Adrenal gland (tissue), 12 donors: ENCODE measurements around the gene MYO1B. TPM values are rescaled to one million over a fixed set of nuclear protein-coding genes. Genes with fewer than 3 reads are reported as not detected.

Source experiments
- DNase-seq, 7 donors: peaks; one replicate each; pipeline ENCODE4 v3.0.0-alpha.2; 2019 to 2020
- H3K27ac ChIP-seq, 5 donors: fragments of 200-600 bp; sonication (generic) in 4 of 5; 1 replicate in 3 of 5; 2 replicates in 2 of 5; pipeline versions ENCODE4 v1.5.1 to v1.8.0; 2016 to 2020; ENCODE audit warnings: mild to moderate bottlenecking in 1 of 5
- H3K27me3 ChIP-seq: fragments of 200-600 bp; 2 replicates; pipeline ENCODE4 v1.8.0; 2021
- H3K36me3 ChIP-seq, 2 donors: fragments of 200-600 bp; replicated peaks in 1 of 2; 1 replicate in 1 of 2; 2 replicates in 1 of 2; pipeline versions ENCODE4 v1.5.1 to v1.8.0; 2018 to 2022
- H3K4me1 ChIP-seq, 2 donors: fragments of 200-600 bp; replicated peaks in 1 of 2; 1 replicate in 1 of 2; 2 replicates in 1 of 2; pipeline versions ENCODE4 v1.5.1 to v1.8.0; 2018 to 2021
- H3K4me3 ChIP-seq, 4 donors: fragments of 200-600 bp; sonication (generic) in 3 of 4; one replicate each; pipeline ENCODE4 v1.5.1; 2016 to 2018
- H3K9me3 ChIP-seq, 3 donors: fragments of 200-600 bp; sonication (generic) in 1 of 3; replicated peaks in 1 of 3; 1 replicate in 2 of 3; 2 replicates in 1 of 3; pipeline versions ENCODE4 v1.5.1 to v1.8.0; 2016 to 2021
- CTCF ChIP-seq, 6 experiments: fragments of 450-650 bp in 4 of 6; fragments of 200-600 bp in 2 of 6; sonication (generic) in 1 of 6; IDR thresholded peaks; 1 replicate in 5 of 6; 2 replicates in 1 of 6; pipeline versions ENCODE4 v1.5.1 to v1.8.0; 2016 to 2021; ENCODE audit warnings: antibody characterized with exemption in 6 of 6, mild to moderate bottlenecking in 2 of 6, moderate library complexity in 1 of 6
- POLR2A ChIP-seq, 2 donors: fragments of 450-650 bp; IDR thresholded peaks; one replicate each; pipeline ENCODE4 v1.6.1; 2017; ENCODE audit warnings: antibody characterized with exemption in 2 of 2, mild to moderate bottlenecking in 2 of 2, moderate library complexity in 1 of 2
- WGBS, 4 donors: extraction: QIAGEN DNeasy Blood & Tissue Kit in 2 of 4; methylation state at CpG; one replicate each; pipeline versions ENCODE4 v1.1.5 to v1.1.7; 2013 to 2017; 5-methylcytosine and 5-hydroxymethylcytosine counted together
- intact Hi-C, 2 donors: fragments of 100-400 bp; cut with DNase I; formaldehyde crosslinking; loops; one replicate each; pipeline versions ENCODE4 v1.14.1 to v1.15.0; 2022 to 2023
- polyA plus RNA-seq, 3 donors: library from polyadenylated mRNA; stranded (reverse); fragments of 200-250 nt in 2 of 3; fragments of 350-450 nt in 1 of 3; fragmentation: Illumina TruSeq in 1 of 3; extraction: RNeasy Lipid Tissue Mini Kit (QIAGEN cat#74804) in 1 of 3; gene quantifications; one replicate each; pipeline ENCODE4 v1.2.3, GENCODE V29; 2013 to 2014
- total RNA-seq, 9 donors: library from RNA; depleted of rRNA in 4 of 9; stranded (reverse); fragments of >200 nt in 4 of 9; fragments of 120-200 nt in 1 of 9; fragmentation: NEBNext Ultra II Directional in 1 of 9; extraction: Animal tissue kit (Norgen Biotek cat#: 25700) in 1 of 9; gene quantifications; one replicate each; pipeline versions ENCODE4 v1.1.0 to v1.2.4, GENCODE V29; 2013 to 2023
- donor health status: healthy with polysubstance abuse.
- donor health status: Bipolar disorder and iron deficiency.
- donor health status: DM: yes; HTN: yes; CAD: no.
- donor health status: DM: no; HTN: no; CAD: no.
- donor health status: DM: no; HTN: no; CAD: no.
- donor health status: DM: yes; HTN: yes; CAD: no.

MYO1B gene
- total and polyA plus RNA-seq, 12 donors, result 6.9 to 24.0 (median 14.0) TPM

GRCh38 chr2:191320881-191321280 lies 75.7 kb downstream of the MYO1B start:
- Histone ChIP-seq H3K4me1 (peaks cover 4 to 15% of the 10 kb centered on the region in 2 donors), H3K4me3 (no peak overlapping the region), H3K36me3 (no peaks in the 10 kb centered on the region), H3K9me3 (no peaks in the 10 kb centered on the region), H3K27me3 (no peaks in the 10 kb centered on the region), H3K27ac (no peak overlapping the region)
- TF ChIP-seq CTCF (IDR thresholded peaks at IDR 0.05), result no peak
- no peak for TF ChIP-seq POLR2A (IDR thresholded peaks at IDR 0.05)
- intact Hi-C loops, result no loop called here
- WGBS, 4 donors, result 78 to 92% (median 88%) methylated on average over 1 of the region's 1 CpG
- no peak for DNase-seq

GRCh38 chr2:191321861-191322662 lies 76.9 kb downstream of the MYO1B start:
- H3K36me3 ChIP-seq, result no peaks in the 10 kb centered on the region
- 51 to 69% (median 61%) methylated on average over 4 of the region's 4 CpGs for WGBS, 4 donors
- no peak for TF ChIP-seq POLR2A (IDR thresholded peaks at IDR 0.05)
- no peak for TF ChIP-seq CTCF (IDR thresholded peaks at IDR 0.05)
- H3K9me3 ChIP-seq, result no peaks in the 10 kb centered on the region
- intact Hi-C loops, result no loop called here
- H3K4me3 ChIP-seq, result no peak overlapping the region
- no peak for DNase-seq
- no peak overlapping the region for H3K27ac ChIP-seq
- no peaks in the 10 kb centered on the region for H3K27me3 ChIP-seq
- H3K4me1 ChIP-seq, result peaks cover 4 to 15% of the 10 kb centered on the region in 2 donors

- Histone ChIP-seq H3K4me3 (no peak overlapping the region), H3K9me3 (no peaks in the 10 kb centered on the region), H3K36me3 (no peaks in the 10 kb centered on the region), H3K27ac (no peak overlapping the region), H3K4me1 (peaks cover 4 to 15% of the 10 kb centered on the region in 2 donors), H3K27me3 (no peaks in the 10 kb centered on the region)
- TF ChIP-seq POLR2A (IDR thresholded peaks at IDR 0.05), result no peak
- no peak for TF ChIP-seq CTCF (IDR thresholded peaks at IDR 0.05)
- intact Hi-C loops, result no loop called here
- DNase-seq, result no peak
- WGBS, 4 donors, result 68 to 78% (median 76%) methylated on average over 2 of the region's 2 CpGs
These were observed 77.8 kb downstream of the MYO1B start for GRCh38 chr2:191322828-191323506.

- no peak for DNase-seq
- Histone ChIP-seq H3K4me1 (peaks cover 4 to 15% of the 10 kb centered on the region in 2 donors), H3K9me3 (no peaks in the 10 kb centered on the region), H3K27ac (no peak overlapping the region), H3K27me3 (no peaks in the 10 kb centered on the region), H3K4me3 (no peak overlapping the region), H3K36me3 (no peaks in the 10 kb centered on the region)
- WGBS, 4 donors, result 73 to 80% (median 78%) methylated on average over 9 of the region's 9 CpGs
- intact Hi-C loops, result no loop called here
- no peak for TF ChIP-seq CTCF (IDR thresholded peaks at IDR 0.05)
- TF ChIP-seq POLR2A (IDR thresholded peaks at IDR 0.05), result no peak
These were observed 80.6 kb downstream of the MYO1B start for GRCh38 chr2:191325651-191326365.
